Measurements from ENCODE around the gene MCU.
"Not testable (repeated sequence)": the region's sequence is repeated elsewhere in the genome, so short reads cannot be mapped to it uniquely, and the experiment has no call there.

The MCU gene

GRCh38 chr10:72694476-72695369 is 2.8 kb downstream of the MCU start:
- H3K4me3 ChIP-seq (replicated peaks; ENCODE audit: low read depth, low read length), result no peak overlapping the region
- TF ChIP-seq CTCF (IDR thresholded peaks at IDR 0.05; ENCODE audit: low read length, missing control alignments), result peak; percentile 62
- peak; percentile 75 for DNase-seq (ENCODE audit: low read depth)

GRCh38 chr10:72695496-72695895 is 3.6 kb downstream of the MCU start:
- no peak for TF ChIP-seq CTCF (IDR thresholded peaks at IDR 0.05; ENCODE audit: low read length, missing control alignments)
- no peak overlapping the region for H3K4me3 ChIP-seq (replicated peaks; ENCODE audit: low read depth, low read length)
- no peak for DNase-seq (ENCODE audit: low read depth)

DNA sequence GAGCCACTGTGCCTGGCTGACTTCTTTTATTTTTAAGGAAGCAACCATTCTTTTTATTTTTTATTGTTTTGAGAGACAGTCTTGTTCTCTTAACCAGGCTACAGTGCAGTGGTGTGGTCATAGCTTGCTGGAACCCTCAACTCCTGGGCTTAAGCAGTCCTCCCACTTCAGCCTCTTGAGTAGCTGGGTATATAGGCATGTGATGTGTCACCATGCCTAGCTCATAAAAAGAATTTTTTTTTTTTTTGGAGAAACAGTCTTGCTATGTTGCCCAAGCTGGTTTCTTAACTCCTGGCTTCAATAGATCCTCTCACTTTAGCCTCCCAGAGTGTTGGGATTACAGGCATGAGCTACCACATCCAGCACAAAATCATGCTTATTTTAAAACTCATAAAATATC is 5.8 kb downstream of the MCU start:
- no peak for TF ChIP-seq CTCF (IDR thresholded peaks at IDR 0.05; ENCODE audit: low read length, missing control alignments)
- DNase-seq (ENCODE audit: low read depth), result peak; percentile 47
- H3K4me3 ChIP-seq (replicated peaks; ENCODE audit: low read depth, low read length), result no peak overlapping the region

DNA sequence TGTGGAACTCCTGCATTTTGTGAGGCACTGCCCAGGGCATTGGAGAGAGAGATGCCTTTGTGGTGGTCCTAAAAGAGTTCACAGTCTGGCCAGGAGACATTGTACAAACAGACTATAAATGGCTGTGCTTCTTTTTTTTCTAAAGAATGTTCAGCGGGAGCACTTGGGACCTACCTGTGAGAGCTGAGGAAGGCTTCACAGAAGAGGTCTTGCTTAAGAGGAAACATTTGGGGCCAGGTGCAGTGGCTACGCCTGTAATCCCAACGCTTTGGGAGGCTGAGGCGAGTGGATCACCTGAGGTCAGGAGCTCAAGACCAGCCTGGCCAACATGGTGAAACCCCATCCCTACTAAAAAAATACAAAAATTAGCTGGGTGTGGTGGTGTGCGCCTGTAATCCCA is 10.5 kb downstream of the MCU start:
- not testable (repeated sequence) for DNase-seq (ENCODE audit: low read depth); H3K4me3 ChIP-seq (replicated peaks; ENCODE audit: low read depth, low read length)

GRCh38 chr10:72702868-72703581 is 11.1 kb downstream of the MCU start:
- H3K4me3 ChIP-seq (replicated peaks; ENCODE audit: low read depth, low read length), result no peak overlapping the region
- DNase-seq (ENCODE audit: low read depth), result peak; percentile 88
- peak; percentile 24 for TF ChIP-seq CTCF (IDR thresholded peaks at IDR 0.05; ENCODE audit: low read length, missing control alignments)

GRCh38 chr10:72704117-72704516 is 12.2 kb downstream of the MCU start:
- DNase-seq (ENCODE audit: low read depth), result no peak
- no peak for TF ChIP-seq CTCF (IDR thresholded peaks at IDR 0.05; ENCODE audit: low read length, missing control alignments)
- no peak overlapping the region for H3K4me3 ChIP-seq (replicated peaks; ENCODE audit: low read depth, low read length)

GRCh38 chr10:72709041-72709440 is 17.1 kb downstream of the MCU start:
- peak; percentile 83 for DNase-seq (ENCODE audit: low read depth)
- H3K4me3 ChIP-seq (replicated peaks; ENCODE audit: low read depth, low read length), result no peak overlapping the region
- TF ChIP-seq CTCF (IDR thresholded peaks at IDR 0.05; ENCODE audit: low read length, missing control alignments), result no peak

All from fibroblast of pulmonary artery (primary cell).